PC-3 (cell line): ENCODE results near the gene OLFM3. TPM values are rescaled to one million over a fixed set of nuclear protein-coding genes. Genes with fewer than 3 reads are reported as not detected.

ENCODE experiments used
- ATAC-seq: fragments of 200-7000 bp; cut with Tn5 transposase; 2 replicates; pipeline ENCODE4 v1.9.1; 2020; ENCODE audit warnings: mild to moderate bottlenecking, moderate library complexity
- BruUV-seq: library from RNA; stranded (reverse); fragments of 400-500 nt; replicated peaks from 2 replicates; lab custom pipeline; 2021; lab: Mats Ljungman, UMichigan
- CTCF ChIA-PET: fragments of 300-600 bp; sonication (Branson Sonifier 250); formaldehyde crosslinking; loops from one replicate; lab custom pipeline; 2022; ENCODE audit warnings: antibody characterized with exemption; lab: Charles Lee
- POLR2A ChIA-PET: fragments of 300-600 bp; sonication (Branson Sonifier 250); formaldehyde crosslinking; loops from one replicate; lab custom pipeline; 2022; ENCODE audit warnings: antibody characterized with exemption; ENCODE audit not compliant: unreplicated experiment; lab: Charles Lee
- DNase-seq: peaks from one replicate; pipeline ENCODE4 v3.0.0-alpha.2; 2015
- H2AFZ ChIP-seq: fragments of 300-600 bp; sonication (generic); 2 replicates; pipeline ENCODE4 v1.6.0; 2016; ENCODE audit warnings: antibody characterized with exemption, low read length
- H3F3A ChIP-seq: fragments of 300-600 bp; sonication (generic); one replicate; pipeline ENCODE4 v1.6.0; 2017; ENCODE audit warnings: antibody characterized with exemption, low read length, control low read depth, mild to moderate bottlenecking; ENCODE audit not compliant: unreplicated experiment
- H3K27ac ChIP-seq: fragments of 300-600 bp; sonication (generic); 2 replicates; pipeline ENCODE4 v1.5.1; 2016; ENCODE audit warnings: mild to moderate bottlenecking, low read length
- H3K27me3 ChIP-seq: fragments of 300-600 bp; sonication (generic); 2 replicates; pipeline ENCODE4 v1.6.1; 2016; ENCODE audit warnings: low read length, mixed read lengths
- H3K36me3 ChIP-seq: fragments of 300-600 bp; sonication (generic); 2 replicates; pipeline ENCODE4 v1.6.1; 2016; ENCODE audit warnings: low read depth, mixed run types, low read length, mixed read lengths
- H3K4me1 ChIP-seq: fragments of 300-600 bp; sonication (generic); 2 replicates; pipeline ENCODE4 v1.5.1; 2016; ENCODE audit warnings: low read length; ENCODE audit not compliant: insufficient read depth
- H3K4me2 ChIP-seq: fragments of 300-600 bp; sonication (generic); 2 replicates; pipeline ENCODE4 v1.6.0; 2016; ENCODE audit warnings: low read length
- H3K4me3 ChIP-seq: fragments of 300-600 bp; sonication (generic); 2 replicates; pipeline ENCODE4 v1.5.1; 2016; ENCODE audit warnings: mild to moderate bottlenecking, low read length, mixed read lengths
- H3K79me2 ChIP-seq: fragments of 300-600 bp; sonication (generic); 2 replicates; pipeline ENCODE4 v1.6.1; 2017; ENCODE audit warnings: low read length, mixed read lengths
- H3K9ac ChIP-seq: fragments of 300-600 bp; sonication (generic); 2 replicates; pipeline ENCODE4 v1.6.0; 2016; ENCODE audit warnings: mild to moderate bottlenecking, low read length
- H3K9me2 ChIP-seq: fragments of 300-600 bp; sonication (generic); replicated peaks from 2 replicates; pipeline ENCODE4 v1.6.1; 2016; ENCODE audit warnings: mixed run types, low read length, mixed read lengths
- H3K9me3 ChIP-seq: fragments of 300-600 bp; sonication (generic); 2 replicates; pipeline ENCODE4 v1.6.1; 2016; ENCODE audit warnings: low read length, mixed read lengths
- H4K20me1 ChIP-seq: fragments of 300-600 bp; sonication (generic); 2 replicates; pipeline ENCODE4 v1.6.1; 2016; ENCODE audit warnings: low read length, mixed read lengths
- EZH2 ChIP-seq: fragments of 300-600 bp; sonication (generic); IDR thresholded peaks from one replicate; pipeline ENCODE4 v1.6.1; 2017; ENCODE audit warnings: antibody characterized with exemption, mild to moderate bottlenecking, low read length; ENCODE audit not compliant: unreplicated experiment
- EZH2phosphoT487 ChIP-seq: fragments of 300-600 bp; sonication (generic); IDR thresholded peaks from 2 replicates; pipeline ENCODE4 v1.6.1; 2018; ENCODE audit warnings: mild to moderate bottlenecking, antibody characterized with exemption, low read length, borderline replicate concordance
- intact Hi-C: fragments of 100-400 bp; cut with micrococcal nuclease; formaldehyde crosslinking; loops from 2 replicates; pipeline ENCODE4 v1.9.0; 2023
- total RNA-seq: library from RNA; depleted of rRNA; stranded (reverse); fragments of >200 nt; gene quantifications from 2 replicates; pipeline ENCODE4 v1.2.3, GENCODE V29; 2014
- TF ChIP-seq, protein P1 (sequence below): fragments of 300-600 bp; sonication (generic); conservative IDR thresholded peaks from 2 replicates; pipeline ENCODE4 v1.5.1; 2017; ENCODE audit warnings: antibody characterized with exemption, low read depth, mild to moderate bottlenecking, low read length

Gene OLFM3
- total RNA-seq, 1 experiment from 2014 or later = not detected

- Histone ChIP-seq H3K9me3 (no peaks in the 10 kb centered on the region), H3K36me3 (no peaks in the 10 kb centered on the region), H3K27ac (no peak overlapping the region), H4K20me1 (no peaks in the 10 kb centered on the region), H2AFZ (no peak overlapping the region), H3F3A (no peaks in the 10 kb centered on the region), H3K4me2 (no peak overlapping the region), H3K9me2 (no peaks in the 10 kb centered on the region), H3K4me3 (no peak overlapping the region), H3K9ac (no peak overlapping the region), H3K27me3 (peaks cover 37% of the 10 kb centered on the region), H3K79me2 (no peaks in the 10 kb centered on the region), H3K4me1 (no peaks in the 10 kb centered on the region)
- no peak for DNase-seq
- no TSS peak for BruUV-seq
- TF ChIP-seq, protein P1, sequence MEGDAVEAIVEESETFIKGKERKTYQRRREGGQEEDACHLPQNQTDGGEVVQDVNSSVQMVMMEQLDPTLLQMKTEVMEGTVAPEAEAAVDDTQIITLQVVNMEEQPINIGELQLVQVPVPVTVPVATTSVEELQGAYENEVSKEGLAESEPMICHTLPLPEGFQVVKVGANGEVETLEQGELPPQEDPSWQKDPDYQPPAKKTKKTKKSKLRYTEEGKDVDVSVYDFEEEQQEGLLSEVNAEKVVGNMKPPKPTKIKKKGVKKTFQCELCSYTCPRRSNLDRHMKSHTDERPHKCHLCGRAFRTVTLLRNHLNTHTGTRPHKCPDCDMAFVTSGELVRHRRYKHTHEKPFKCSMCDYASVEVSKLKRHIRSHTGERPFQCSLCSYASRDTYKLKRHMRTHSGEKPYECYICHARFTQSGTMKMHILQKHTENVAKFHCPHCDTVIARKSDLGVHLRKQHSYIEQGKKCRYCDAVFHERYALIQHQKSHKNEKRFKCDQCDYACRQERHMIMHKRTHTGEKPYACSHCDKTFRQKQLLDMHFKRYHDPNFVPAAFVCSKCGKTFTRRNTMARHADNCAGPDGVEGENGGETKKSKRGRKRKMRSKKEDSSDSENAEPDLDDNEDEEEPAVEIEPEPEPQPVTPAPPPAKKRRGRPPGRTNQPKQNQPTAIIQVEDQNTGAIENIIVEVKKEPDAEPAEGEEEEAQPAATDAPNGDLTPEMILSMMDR = no peak
- TF ChIP-seq EZH2phosphoT487 = no peak
- TF ChIP-seq EZH2 = no peak
- ATAC-seq = no peak
- intact Hi-C loops = no loop called here
- POLR2A ChIA-PET = no interaction called here
- CTCF ChIA-PET = no interaction called here
Measured at GRCh38 chr1:101964708-101965107, 32.0 kb downstream of the OLFM3 start.

DNA sequence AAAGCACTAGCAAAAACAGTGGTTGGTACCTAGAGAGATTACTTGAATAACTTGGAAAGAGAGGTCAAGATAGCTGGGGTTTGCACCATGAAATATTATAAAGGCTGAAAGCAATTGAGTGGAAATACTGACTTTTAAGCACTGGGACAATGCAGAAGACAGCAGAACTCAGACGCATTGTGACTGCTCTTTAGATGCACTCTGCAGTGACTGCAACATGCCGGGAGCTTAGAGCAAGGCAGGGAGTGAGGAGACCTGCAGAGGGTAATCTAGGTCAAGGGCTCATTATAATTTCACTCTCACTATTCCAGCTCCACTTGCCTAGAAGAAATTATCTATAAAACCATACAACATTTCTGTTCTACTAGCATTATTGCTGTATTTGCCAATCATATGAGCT, 36.6 kb downstream of the OLFM3 start:
- Histone ChIP-seq H2AFZ (no peak overlapping the region), H3K4me2 (no peak overlapping the region), H3K4me3 (no peak overlapping the region), H3K27me3 (peaks cover 23% of the 10 kb centered on the region), H3F3A (no peaks in the 10 kb centered on the region), H3K4me1 (no peaks in the 10 kb centered on the region), H3K9me2 (no peaks in the 10 kb centered on the region), H3K27ac (no peak overlapping the region), H3K9ac (no peak overlapping the region), H4K20me1 (no peaks in the 10 kb centered on the region), H3K9me3 (no peaks in the 10 kb centered on the region), H3K79me2 (no peaks in the 10 kb centered on the region), H3K36me3 (no peaks in the 10 kb centered on the region)
- BruUV-seq = no TSS peak
- CTCF ChIA-PET = no interaction called here
- POLR2A ChIA-PET = no interaction called here
- no peak for DNase-seq
- ATAC-seq = no peak
- TF ChIP-seq, protein P1 = no peak
- TF ChIP-seq EZH2phosphoT487 = no peak
- no peak for TF ChIP-seq EZH2
- intact Hi-C loops = no loop called here

DNA sequence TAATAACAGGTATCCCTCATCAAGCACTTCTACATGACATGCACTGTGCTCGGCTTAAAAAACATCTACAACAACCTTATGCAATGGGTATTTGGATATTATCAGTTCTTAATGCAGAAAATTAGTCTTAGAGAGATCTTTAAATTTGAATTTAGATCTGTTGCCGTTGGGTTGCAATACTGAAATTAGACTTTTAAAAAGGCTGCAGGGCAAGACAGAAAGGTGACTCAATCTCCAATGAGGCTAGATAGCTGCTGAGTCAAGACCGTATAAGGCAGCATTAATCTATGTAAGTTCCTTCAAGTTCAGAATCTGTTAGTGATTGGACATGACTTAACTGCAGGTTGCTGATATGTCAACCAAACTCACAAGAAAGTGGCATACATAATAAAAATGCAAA, 37.3 kb downstream of the OLFM3 start:
- Histone ChIP-seq H3K4me3 (no peak overlapping the region), H3K36me3 (no peaks in the 10 kb centered on the region), H3K4me2 (no peak overlapping the region), H3K9ac (no peak overlapping the region), H2AFZ (no peak overlapping the region), H4K20me1 (no peaks in the 10 kb centered on the region), H3K9me3 (no peaks in the 10 kb centered on the region), H3K79me2 (no peaks in the 10 kb centered on the region), H3K27ac (no peak overlapping the region), H3K27me3 (peaks cover 17% of the 10 kb centered on the region; the same call in 1 of the 2 replicates), H3F3A (no peaks in the 10 kb centered on the region), H3K4me1 (no peaks in the 10 kb centered on the region), H3K9me2 (no peaks in the 10 kb centered on the region)
- intact Hi-C loops = no loop called here
- ATAC-seq (no peak), DNase-seq (no peak)
- BruUV-seq = no TSS peak
- ChIA-PET POLR2A (no interaction called here), CTCF (no interaction called here)
- TF ChIP-seq EZH2 = no peak
